HepG2 (cell line): ENCODE data around the gene MYH16. TPM values are rescaled to one million over a fixed set of nuclear protein-coding genes. Genes with fewer than 3 reads are reported as not detected.
"Not testable (repeated sequence)": the region's sequence is repeated elsewhere in the genome, so short reads cannot be mapped to it uniquely, and the experiment has no call there.

ENCODE experiments used
- ATAC-seq: fragments of 200-7000 bp; cut with Tn5 transposase; 3 replicates; pipeline ENCODE4 v1.9.1; 2020; ENCODE audit warnings: mild to moderate bottlenecking, moderate library complexity
- BruUV-seq: library from RNA; stranded (reverse); fragments of 400-500 nt; replicated peaks from 2 replicates; lab custom pipeline; 2021; lab: Mats Ljungman, UMichigan
- CTCF ChIA-PET: fragments of 300-600 bp; formaldehyde crosslinking; extraction: SDS; loops from one replicate; lab custom pipeline; 2021; ENCODE audit warnings: low total read pairs, inconsistent platforms, low intra/inter-chr PET ratio; lab: Yijun Ruan, JAX
- POLR2A ChIA-PET: fragments of 350-600 bp; sonication (Branson Sonifier 250); formaldehyde crosslinking; loops from one replicate; lab custom pipeline; 2020; ENCODE audit warnings: antibody characterized with exemption, inconsistent platforms; lab: Yijun Ruan, JAX
- DNase-seq: peaks from one replicate; pipeline ENCODE4 v3.0.0-alpha.2; 2015; ENCODE audit warnings: low spot score
- FAIRE-seq: peaks from 3 replicates; lab custom pipeline; 2011; peaks lifted over from hg19 to GRCh38; lab: Jason Lieb, UNC
- H2AFZ ChIP-seq: one replicate; pipeline ENCODE4 v1.6.1; 2011; ENCODE audit warnings: low read length, inconsistent platforms
- H3K27ac ChIP-seq: fragments of 300-600 bp; 3 replicates; pipeline ENCODE4 v1.8.0; 2011; ENCODE audit warnings: mixed run types, mild to moderate bottlenecking, mixed read lengths, low read length, inconsistent platforms; ENCODE audit not compliant: insufficient read depth; ENCODE audit errors: extremely low read length
- H3K27me3 ChIP-seq, 2 experiments: fragments of 200-600 bp in 1 of 2; 2 replicates in 1 of 2; 3 replicates in 1 of 2; pipeline versions ENCODE4 v1.6.0 to v1.8.0; 2011; ENCODE audit warnings: low read length in 2 of 2, mild to moderate bottlenecking in 2 of 2, moderate library complexity in 2 of 2, inconsistent platforms in 1 of 2; ENCODE audit not compliant: insufficient read depth in 2 of 2, control insufficient read depth in 1 of 2
- H3K36me3 ChIP-seq, 2 experiments: fragments of 200-600 bp in 1 of 2; replicated peaks in 1 of 2; 2 replicates in 1 of 2; 3 replicates in 1 of 2; pipeline versions ENCODE4 v1.5.1 to v1.8.0; 2011; ENCODE audit warnings: low read length in 2 of 2, inconsistent platforms in 1 of 2; ENCODE audit not compliant: insufficient read depth in 2 of 2, control insufficient read depth in 1 of 2
- H3K4me1 ChIP-seq: 2 replicates; pipeline ENCODE4 v1.5.1; 2012; ENCODE audit warnings: low read length, inconsistent platforms; ENCODE audit not compliant: insufficient read depth
- H3K4me2 ChIP-seq: 2 replicates; pipeline ENCODE4 v1.6.0; 2011; ENCODE audit warnings: low read depth, low read length, inconsistent platforms
- H3K4me3 ChIP-seq, 3 experiments: fragments of 200-600 bp in 1 of 3; sonication (generic), shearing (Covaris generic) in 1 of 3; replicated peaks in 1 of 3; 2 replicates each; pipeline ENCODE4 v1.5.1; 2011 to 2016; ENCODE audit warnings: low read length in 3 of 3, inconsistent platforms in 2 of 3, low read depth in 2 of 3, mild to moderate bottlenecking in 2 of 3, control low read depth in 1 of 3, mixed read lengths in 1 of 3; ENCODE audit not compliant: insufficient read depth in 1 of 3
- H3K79me2 ChIP-seq: one replicate; pipeline ENCODE4 v1.6.1; 2011; ENCODE audit warnings: low read length, inconsistent platforms; ENCODE audit not compliant: insufficient read depth
- H3K9ac ChIP-seq: 2 replicates; pipeline ENCODE4 v1.6.0; 2011; ENCODE audit warnings: mild to moderate bottlenecking, low read depth, low read length, inconsistent platforms; ENCODE audit not compliant: insufficient read depth
- H3K9me3 ChIP-seq: 2 replicates; pipeline ENCODE4 v1.5.1; 2012; ENCODE audit warnings: mild to moderate bottlenecking, low read length
- H4K20me1 ChIP-seq: 2 replicates; pipeline ENCODE4 v1.6.0; 2011; ENCODE audit warnings: inconsistent platforms, mild to moderate bottlenecking, low read length, moderate library complexity; ENCODE audit not compliant: insufficient read depth
- CEBPB ChIP-seq: IDR thresholded peaks from 2 replicates; pipeline ENCODE4 v1.6.1; 2011; ENCODE audit warnings: low read depth, low read length, improper control_type of control experiment, borderline replicate concordance
- CEBPG ChIP-seq: IDR thresholded peaks from 2 replicates; pipeline ENCODE4 v1.6.1; 2016
- MAFF ChIP-seq: IDR thresholded peaks from 2 replicates; pipeline ENCODE4 v1.6.1; 2011; ENCODE audit warnings: low read depth, low read length, improper control_type of control experiment
- MAFK ChIP-seq, 2 experiments: IDR thresholded peaks in 1 of 2; conservative IDR thresholded peaks in 1 of 2; 2 replicates each; pipeline ENCODE4 v1.6.1; 2011; ENCODE audit warnings: improper control_type of control experiment in 2 of 2, low read length in 2 of 2
- SAP130 ChIP-seq: IDR thresholded peaks from 2 replicates; pipeline ENCODE4 v1.6.1; 2016; ENCODE audit warnings: low read depth
- ZNF3 ChIP-seq: IDR thresholded peaks from 2 replicates; pipeline ENCODE4 v1.7.0; 2017; ENCODE audit warnings: inconsistent platforms
- WGBS: methylation state at CpG from one replicate; pipeline ENCODE4 v1.1.6; 2017; ENCODE audit warnings: low lambda C conversion rate; 5-methylcytosine and 5-hydroxymethylcytosine counted together
- in situ Hi-C: cut with HindIII; loops from 2 replicates; pipeline ENCODE4 v1.10.0; 2017; ENCODE audit warnings: low pct_unique_long_range_greater_than_20kb; ENCODE audit not compliant: extremely low pct_ligation_motif_present
- intact Hi-C: fragments of 100-400 bp; cut with micrococcal nuclease; formaldehyde crosslinking; loops from one replicate; pipeline ENCODE4 v1.10.0; 2022; ENCODE audit not compliant: unreplicated experiment
- polyA plus RNA-seq, 8 experiments: library from polyadenylated mRNA; depleted of rRNA in 3 of 8; stranded (reverse) in 7 of 8; unstranded in 1 of 8; fragments of >200 nt; fragmentation: Illumina TruSeq in 4 of 8; extraction: Trizol in 4 of 8; gene quantifications; 2 replicates each; pipeline versions ENCODE4 v1.2.1 to v1.2.3, GENCODE V29; 2011 to 2016; ENCODE audit warnings: low read depth in 4 of 8, missing spikeins in 1 of 8, mixed read lengths in 1 of 8; ENCODE audit not compliant: insufficient read depth in 1 of 8
- total RNA-seq, 5 experiments: library from RNA; depleted of rRNA; stranded (reverse); fragments of >200 nt; fragmentation: Illumina TruSeq; extraction: Trizol; gene quantifications; 2 replicates each; pipeline ENCODE4 v1.2.3, GENCODE V29; 2016; ENCODE audit warnings: low read depth in 1 of 5
- TF ChIP-seq, protein P1 (sequence below), 2 experiments: fragments of 450-650 bp in 1 of 2; sonication (generic) in 1 of 2; formaldehyde crosslinking; IDR thresholded peaks; 2 replicates each; pipeline versions ENCODE4 v1.5.0 to v1.8.0; 2020 to 2022; ENCODE audit warnings: mild to moderate bottlenecking in 1 of 2, missing genetic modification reagents in 1 of 2
- TF ChIP-seq, protein P2 (sequence below): sonication (generic); formaldehyde crosslinking; IDR thresholded peaks from 2 replicates; pipeline ENCODE4 v1.5.0; 2020; ENCODE audit warnings: mild to moderate bottlenecking, missing genetic modification reagents

MYH16 gene
- total and polyA plus RNA-seq, 2 of the 13 experiments (the other 11 are each of a cell fraction or from before 2014, with no cell fraction given): 0.05 to 0.15 TPM

DNA sequence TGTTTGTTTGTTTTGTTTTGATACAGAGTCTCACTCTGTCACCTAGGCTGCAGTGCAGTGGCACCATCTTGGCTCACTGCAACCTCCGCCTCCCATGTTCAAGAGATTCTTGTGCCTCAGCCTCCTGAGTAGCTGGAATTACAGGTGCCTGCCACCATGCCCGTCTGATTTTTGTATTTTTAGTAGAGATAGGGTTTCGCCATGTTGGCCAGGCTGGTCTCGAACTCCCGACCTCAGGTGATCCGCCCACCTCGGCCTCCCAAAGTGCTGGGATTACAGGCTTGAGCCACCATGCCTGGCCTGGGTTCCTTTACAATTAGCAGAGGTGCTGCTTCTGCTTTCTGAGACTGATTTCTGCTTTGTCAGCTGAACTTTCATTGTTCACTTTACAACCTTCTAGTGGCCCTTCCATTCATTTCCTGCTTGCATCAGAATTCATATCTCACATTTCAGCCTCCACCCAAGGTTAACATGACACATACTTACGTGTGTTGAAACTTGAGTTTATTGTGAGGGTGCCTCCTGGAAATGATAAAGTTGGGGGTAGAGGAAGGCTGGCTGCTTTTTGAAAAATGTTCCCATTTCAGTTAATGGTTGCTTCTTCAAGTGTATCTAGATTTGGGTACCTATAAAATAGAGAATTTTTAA is 57.8 kb downstream of the MYH16 start:
- H3K27me3 ChIP-seq, in situ Hi-C loops, intact Hi-C loops, H3K27ac ChIP-seq, H2AFZ ChIP-seq, ATAC-seq, BruUV-seq, H3K4me3 ChIP-seq, FAIRE-seq, H3K4me2 ChIP-seq, H4K20me1 ChIP-seq, H3K9ac ChIP-seq, CTCF ChIA-PET, H3K9me3 ChIP-seq: not testable (repeated sequence)
- POLR2A ChIA-PET: interaction anchor here (1.2 kb wide), 1 partner anchor 42 kb away, joined by 3 read pairs; no protein-coding TSS in a partner anchor
- Histone ChIP-seq H3K36me3 (peaks cover 4 to 20% of the 10 kb centered on the region in 2 experiments), H3K79me2 (peaks cover 49% of the 10 kb centered on the region), H3K4me1 (peaks cover 40% of the 10 kb centered on the region)
- TF ChIP-seq MAFF (peak; percentile 80), ZNF3 (CRISPR knock-in tag) (0 out of 2 replicates have a peak, but pooled peaks have one; percentile 44), MAFK (conservative IDR thresholded peaks at IDR 0.05 in 1 of 2, IDR thresholded peaks at IDR 0.05 in 1 of 2; ENCODE audit: low read length in 2 of 2) (peak; percentile 84 to 86), SAP130 (CRISPR knock-in tag) (0 out of 2 replicates have a peak, but pooled peaks have one; percentile 14), CEBPB (peak; percentile 5; the same call in 1 of the 2 replicates), CEBPG (CRISPR knock-in tag) (0 out of 2 replicates have a peak, but pooled peaks have one; percentile 20)
- TF ChIP-seq, protein P1, sequence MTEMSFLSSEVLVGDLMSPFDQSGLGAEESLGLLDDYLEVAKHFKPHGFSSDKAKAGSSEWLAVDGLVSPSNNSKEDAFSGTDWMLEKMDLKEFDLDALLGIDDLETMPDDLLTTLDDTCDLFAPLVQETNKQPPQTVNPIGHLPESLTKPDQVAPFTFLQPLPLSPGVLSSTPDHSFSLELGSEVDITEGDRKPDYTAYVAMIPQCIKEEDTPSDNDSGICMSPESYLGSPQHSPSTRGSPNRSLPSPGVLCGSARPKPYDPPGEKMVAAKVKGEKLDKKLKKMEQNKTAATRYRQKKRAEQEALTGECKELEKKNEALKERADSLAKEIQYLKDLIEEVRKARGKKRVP (CRISPR knock-in tag; IDR thresholded peaks at IDR 0.05): peak in 1 of 2 experiments; percentile 78; a peak in 2 of 4 replicates
- WGBS: 91% methylated on average over 8 of the region's 8 CpGs
- DNase-seq: peak; percentile 41

DNA sequence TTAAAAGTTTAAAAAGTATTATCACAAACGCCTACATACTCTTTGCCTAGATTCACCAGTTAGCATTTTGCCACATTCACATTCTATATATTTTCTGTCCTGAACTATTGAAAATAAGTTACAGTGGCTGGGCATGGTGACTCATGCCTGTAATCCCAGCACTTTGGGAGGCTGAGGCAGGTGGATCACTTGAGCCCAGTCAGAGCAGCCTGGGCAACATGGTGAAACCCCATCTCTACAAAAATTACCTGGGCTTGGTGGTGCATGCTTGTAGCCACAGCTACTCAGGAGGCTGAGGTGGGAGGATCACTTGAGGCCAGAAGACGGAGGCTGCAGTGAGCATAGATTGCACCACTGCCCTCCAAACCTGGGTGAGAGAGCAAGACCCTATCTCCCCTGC is 58.4 kb downstream of the MYH16 start:
- DNase-seq: no peak
- Histone ChIP-seq H2AFZ (no peak overlapping the region), H3K4me3 (no peak overlapping the region), H3K79me2 (peaks cover 48% of the 10 kb centered on the region), H4K20me1 (no peaks in the 10 kb centered on the region), H3K4me2 (no peak overlapping the region), H3K9ac (no peak overlapping the region), H3K27me3 (no peaks in the 10 kb centered on the region), H3K4me1 (peaks cover 40% of the 10 kb centered on the region), H3K36me3 (peaks cover 4 to 24% of the 10 kb centered on the region in 2 experiments), H3K27ac (no peak overlapping the region), H3K9me3 (no peaks in the 10 kb centered on the region)
- BruUV-seq: no TSS peak
- WGBS: 99% methylated on average over 2 of the region's 2 CpGs
- ChIA-PET POLR2A (no interaction called here), CTCF (no interaction called here)
- intact Hi-C loops: no loop called here
- ATAC-seq: no peak
- in situ Hi-C loops: no loop called here
- FAIRE-seq: no peak
- TF ChIP-seq, protein P2, sequence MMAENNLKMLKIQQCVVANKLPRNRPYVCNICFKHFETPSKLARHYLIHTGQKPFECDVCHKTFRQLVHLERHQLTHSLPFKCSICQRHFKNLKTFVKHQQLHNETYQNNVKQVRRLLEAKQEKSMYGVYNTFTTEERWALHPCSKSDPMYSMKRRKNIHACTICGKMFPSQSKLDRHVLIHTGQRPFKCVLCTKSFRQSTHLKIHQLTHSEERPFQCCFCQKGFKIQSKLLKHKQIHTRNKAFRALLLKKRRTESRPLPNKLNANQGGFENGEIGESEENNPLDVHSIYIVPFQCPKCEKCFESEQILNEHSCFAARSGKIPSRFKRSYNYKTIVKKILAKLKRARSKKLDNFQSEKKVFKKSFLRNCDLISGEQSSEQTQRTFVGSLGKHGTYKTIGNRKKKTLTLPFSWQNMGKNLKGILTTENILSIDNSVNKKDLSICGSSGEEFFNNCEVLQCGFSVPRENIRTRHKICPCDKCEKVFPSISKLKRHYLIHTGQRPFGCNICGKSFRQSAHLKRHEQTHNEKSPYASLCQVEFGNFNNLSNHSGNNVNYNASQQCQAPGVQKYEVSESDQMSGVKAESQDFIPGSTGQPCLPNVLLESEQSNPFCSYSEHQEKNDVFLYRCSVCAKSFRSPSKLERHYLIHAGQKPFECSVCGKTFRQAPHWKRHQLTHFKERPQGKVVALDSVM: peak; percentile 85
